ENCODE data around the gene KCTD6.

Gene KCTD6

GRCh38 chr3:58487140-58487886 is 4.6 kb upstream of the KCTD6 start:
- no peak for DNase-seq

- DNase-seq, result no peak
These were observed 2.9 kb upstream of the KCTD6 start for GRCh38 chr3:58488967-58489366.

- peak; percentile 8 for DNase-seq
These were observed 915 bp upstream of the KCTD6 start for GRCh38 chr3:58490860-58491501.

- DNase-seq, result peak; percentile 27
These were observed 604 bp downstream of the KCTD6 start for GRCh38 chr3:58492494-58492905.

GRCh38 chr3:58494107-58494506 is 2.2 kb downstream of the KCTD6 start:
- no peak for DNase-seq

GRCh38 chr3:58495101-58495500 is 3.2 kb downstream of the KCTD6 start:
- no peak for DNase-seq

GRCh38 chr3:58496206-58496857 is 4.4 kb downstream of the KCTD6 start:
- DNase-seq, result no peak

- no peak for DNase-seq
These were observed 5.2 kb downstream of the KCTD6 start for GRCh38 chr3:58497097-58497496.

GRCh38 chr3:58502872-58503271 is 11.0 kb downstream of the KCTD6 start:
- no peak for DNase-seq

- no peak for DNase-seq
These were observed 15.6 kb downstream of the KCTD6 start for GRCh38 chr3:58507356-58508078.

GRCh38 chr3:58508437-58508836 is 16.5 kb downstream of the KCTD6 start:
- no peak for DNase-seq

- DNase-seq, result no peak
These were observed 22.5 kb downstream of the KCTD6 start for GRCh38 chr3:58514405-58514804.

GRCh38 chr3:58518291-58518789 is 26.4 kb downstream of the KCTD6 start:
- DNase-seq, result no peak

- DNase-seq, result no peak
These were observed 27.9 kb downstream of the KCTD6 start for GRCh38 chr3:58519668-58520402.

GRCh38 chr3:58520403-58521335 is 28.8 kb downstream of the KCTD6 start:
- DNase-seq, result no peak

- no peak for DNase-seq
These were observed 29.4 kb downstream of the KCTD6 start for GRCh38 chr3:58521336-58521670.

- no peak for DNase-seq
These were observed 30.2 kb downstream of the KCTD6 start for GRCh38 chr3:58521917-58522631.

GRCh38 chr3:58522759-58523425 is 31.0 kb downstream of the KCTD6 start:
- DNase-seq, result no peak

- no peak for DNase-seq
These were observed 32.5 kb downstream of the KCTD6 start for GRCh38 chr3:58524326-58524888.

- no peak for DNase-seq
These were observed 34.6 kb downstream of the KCTD6 start for GRCh38 chr3:58526515-58526957.

All from CD4-positive, alpha-beta T cell treated with Interleukin-6 for 4 hours (primary cell).